H4 (cell line): ENCODE results near the gene MPZ. TPM values are rescaled to one million over a fixed set of nuclear protein-coding genes. Genes with fewer than 3 reads are reported as not detected.
"Not testable (repeated sequence)": the region's sequence is repeated elsewhere in the genome, so short reads cannot be mapped to it uniquely, and the experiment has no call there.

ENCODE experiments used
- DNase-seq: peaks from one replicate; pipeline ENCODE4 v3.0.0-alpha.2; 2015; ENCODE audit warnings: low spot score
- total RNA-seq: library from RNA; depleted of rRNA; stranded (reverse); fragments of >200 nt; shearing (Covaris generic); gene quantifications from 2 replicates; pipeline ENCODE4 v1.2.3, GENCODE V29; 2014; rRNA removed

MPZ gene
- total RNA-seq, 1 experiment from 2014 or later = 0.27 TPM

DNA sequence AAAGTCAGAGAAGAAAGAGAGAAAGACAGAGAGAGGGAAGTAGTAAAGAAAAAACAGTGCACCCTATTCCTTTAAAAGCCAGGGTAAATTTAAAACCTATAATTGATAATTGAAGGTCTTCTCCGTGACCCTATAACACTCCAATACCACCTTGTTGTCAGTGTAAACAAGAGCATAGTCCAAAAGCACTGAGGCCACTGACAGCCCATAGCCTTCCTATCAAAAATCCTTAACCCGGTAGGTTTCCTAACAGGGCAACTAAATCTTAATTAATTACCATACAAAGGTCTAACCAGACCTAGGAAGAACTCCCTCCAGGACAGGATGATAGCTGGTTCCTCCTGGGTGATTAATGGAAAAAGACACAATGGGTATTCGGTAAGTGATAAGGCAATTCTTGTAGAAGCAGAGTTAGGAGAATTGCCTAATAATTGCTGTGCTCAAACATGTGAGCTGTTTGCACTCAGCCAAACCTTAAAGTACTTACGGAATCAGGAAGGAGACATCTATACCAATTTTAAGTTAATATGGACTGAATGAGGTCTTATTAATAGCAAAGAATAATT, 53.7 kb downstream of the MPZ start:
- DNase-seq = not testable (repeated sequence)

DNA sequence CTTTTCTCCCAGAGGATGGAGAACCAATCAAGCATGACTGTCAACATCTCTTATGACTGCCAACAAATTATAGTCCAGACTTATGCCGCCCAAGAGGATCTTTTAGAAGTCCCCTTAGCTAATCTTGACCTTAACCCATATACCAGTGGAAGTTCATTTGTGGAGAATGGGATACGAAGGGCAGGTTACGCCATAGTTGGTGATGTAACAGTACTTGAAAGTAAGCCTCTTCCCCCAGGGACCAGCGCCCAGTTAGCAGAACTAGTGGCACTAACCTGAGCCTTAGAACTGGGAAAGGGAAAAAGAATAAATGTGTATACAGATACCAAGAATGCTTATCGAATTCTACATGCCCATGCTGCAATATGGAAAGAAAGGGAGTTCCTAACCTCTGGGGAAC, 54.5 kb downstream of the MPZ start:
- not testable (repeated sequence) for DNase-seq

Other genes with a start within 250 kb of the MPZ start
- 0.02 TPM in 1 of 2 replicates, not detected in the other for gene ARHGAP30, start 240.1 kb downstream of the MPZ start, total RNA-seq
- 0.14 TPM in 1 of 2 replicates, not detected in the other for gene NECTIN4, start 220.4 kb downstream of the MPZ start, total RNA-seq
- not detected in 2 replicates for gene KLHDC9, start 211.6 kb downstream of the MPZ start, total RNA-seq
- 85.6 and 94.8 TPM in 2 replicates for gene PFDN2, start 191.9 kb downstream of the MPZ start, total RNA-seq
- gene NIT1, start 191.9 kb downstream of the MPZ start, total RNA-seq = 34.9 and 36.6 TPM in 2 replicates
- 22.2 and 28.2 TPM in 2 replicates for gene DEDD, start 177.3 kb downstream of the MPZ start, total RNA-seq
- gene UFC1, start 156.0 kb downstream of the MPZ start, total RNA-seq = 140 and 161 TPM in 2 replicates
- 5.8 and 6.9 TPM in 2 replicates for gene USP21, start 150.5 kb downstream of the MPZ start, total RNA-seq
- 9.2 and 13.9 TPM in 2 replicates for gene PPOX, start 143.5 kb downstream of the MPZ start, total RNA-seq
- 28.0 and 38.0 TPM in 2 replicates for gene B4GALT3, start 132.5 kb downstream of the MPZ start, total RNA-seq
- gene ADAMTS4, start 110.9 kb downstream of the MPZ start, total RNA-seq = not detected in 2 replicates
- gene NDUFS2, start 107.6 kb downstream of the MPZ start, total RNA-seq = 101 and 120 TPM in 2 replicates
- 2.0 and 6.1 TPM in 2 replicates for gene FCER1G, start 94.7 kb downstream of the MPZ start, total RNA-seq
- not detected in 2 replicates for gene APOA2, start 86.3 kb downstream of the MPZ start, total RNA-seq
- 7.1 and 8.5 TPM in 2 replicates for gene TOMM40L, start 83.9 kb downstream of the MPZ start, total RNA-seq
- gene NR1I3, start 71.8 kb downstream of the MPZ start, total RNA-seq = not detected in 2 replicates
- not detected in 2 replicates for gene PCP4L1, start 51.2 kb downstream of the MPZ start, total RNA-seq
- 33.2 and 42.6 TPM in 2 replicates for gene SDHC, start 4.4 kb upstream of the MPZ start, total RNA-seq
- gene CFAP126, start 57.9 kb upstream of the MPZ start, total RNA-seq = not detected in 2 replicates
- gene FCGR2A, start 195.5 kb upstream of the MPZ start, total RNA-seq = 10.1 and 11.0 TPM in 2 replicates
- gene HSPA6, start 214.6 kb upstream of the MPZ start, total RNA-seq = 0.15 and 0.16 TPM in 2 replicates
- gene FCGR3A, start 239.8 kb upstream of the MPZ start, total RNA-seq = not detected in 2 replicates